Measurements from ENCODE around the gene AKAP7.

GRCh38 chr6:131295081-131295480, 159.8 kb downstream of the AKAP7 start:
- TF ChIP-seq TAF1 (IDR thresholded peaks at IDR 0.05; ENCODE audit: borderline replicate concordance, low read depth, low read length) (no peak), POLR2AphosphoS5 (IDR thresholded peaks at IDR 0.05; ENCODE audit: low read depth, low read length) (no peak)
